GM23248 (cell line): ENCODE measurements around the gene CHST10.

Experiments
- EZH2 ChIP-seq: fragments of 200-600 bp; sonication (generic); IDR thresholded peaks from 2 replicates; pipeline ENCODE4 v1.6.1; 2018; ENCODE audit warnings: antibody characterized with exemption, mild to moderate bottlenecking; ENCODE audit not compliant: insufficient read depth, poor library complexity, severe bottlenecking
- EZH2phosphoT487 ChIP-seq: fragments of 200-600 bp; sonication (generic); IDR thresholded peaks from 2 replicates; pipeline ENCODE4 v1.6.1; 2018; ENCODE audit warnings: antibody characterized with exemption, moderate library complexity, mild to moderate bottlenecking, low read depth; ENCODE audit not compliant: insufficient read depth

DNA sequence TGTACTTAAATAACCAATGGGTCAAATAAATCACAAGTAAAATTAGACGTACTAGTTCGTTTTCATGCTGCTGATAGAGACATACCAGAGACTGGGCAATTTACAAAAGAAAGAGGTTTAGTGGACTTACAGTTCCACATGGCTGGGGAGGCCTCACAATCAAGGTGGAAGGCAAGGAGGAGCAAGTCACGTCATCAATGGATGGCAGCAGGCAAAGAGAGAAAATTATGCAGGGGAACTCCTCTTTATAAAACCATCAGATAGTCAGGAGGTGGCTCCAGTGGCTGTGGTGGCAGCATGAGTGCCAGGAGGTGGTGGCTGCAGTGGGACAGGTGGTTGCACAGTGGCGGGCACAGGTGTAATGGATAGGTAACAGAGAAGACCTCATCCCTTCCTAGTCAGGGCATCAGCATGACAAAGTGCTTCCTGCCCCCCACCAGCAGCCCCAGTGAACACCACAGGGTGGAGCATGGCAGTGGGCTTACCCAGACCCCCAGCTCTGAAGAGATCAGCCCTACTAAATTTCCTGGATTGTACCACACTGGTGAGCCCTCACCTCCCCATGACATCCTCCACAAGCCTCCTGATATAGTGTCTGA, 6.9 kb upstream of the CHST10 start:
- no peak for TF ChIP-seq EZH2
- TF ChIP-seq EZH2phosphoT487 = no peak
